22Rv1 (cell line): Measurements from ENCODE around the gene TMEM200C.

ENCODE experiments used
- CTCF ChIP-seq: fragments of 450-650 bp; IDR thresholded peaks from 2 replicates; pipeline ENCODE4 v1.5.1; 2017; ENCODE audit warnings: mild to moderate bottlenecking
- ZFX ChIP-seq: fragments of 450-650 bp; IDR thresholded peaks from 2 replicates; pipeline ENCODE4 v1.6.1; 2017; ENCODE audit warnings: antibody characterized with exemption, borderline replicate concordance

GRCh38 chr18:5912566-5912965 lies 17.2 kb upstream of the TMEM200C start:
- TF ChIP-seq CTCF: no peak
- TF ChIP-seq ZFX: no peak
